Lower leg skin (tissue), 3 donors: Measurements from ENCODE around the gene KCNJ9.

Experiments
- POLR2A ChIP-seq, 2 donors: fragments of 450-650 bp; IDR thresholded peaks; one replicate each; pipeline ENCODE4 v1.6.1; 2016 to 2017; ENCODE audit warnings: antibody characterized with exemption in 2 of 2, mild to moderate bottlenecking in 1 of 2, moderate library complexity in 1 of 2
- TF ChIP-seq, protein P1 (sequence below), 3 donors: fragments of 450-650 bp; IDR thresholded peaks; one replicate each; pipeline ENCODE4 v1.5.1; 2016; ENCODE audit warnings: antibody characterized with exemption in 3 of 3, mild to moderate bottlenecking in 3 of 3, moderate library complexity in 2 of 3

DNA sequence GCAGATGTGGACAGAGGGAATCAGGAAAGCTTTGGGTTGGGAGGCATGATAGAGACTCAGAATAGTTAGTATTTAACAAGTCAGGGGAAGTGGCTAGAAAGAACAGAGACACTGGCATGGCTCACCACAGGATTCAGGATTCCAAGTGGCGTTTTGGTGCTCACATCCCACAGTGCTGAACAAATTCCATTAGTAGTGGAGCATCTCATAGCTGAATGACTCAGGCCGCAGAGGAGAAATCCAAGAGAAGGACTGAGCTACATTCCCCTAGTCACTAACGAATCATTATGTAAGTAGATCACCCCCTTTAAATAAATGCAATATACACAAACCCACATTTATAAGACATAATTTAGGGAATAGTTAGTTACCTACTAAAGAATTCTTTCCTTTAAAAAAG, 5.0 kb upstream of the KCNJ9 start:
- no peak for TF ChIP-seq POLR2A (IDR thresholded peaks at IDR 0.05)
- TF ChIP-seq, protein P1, sequence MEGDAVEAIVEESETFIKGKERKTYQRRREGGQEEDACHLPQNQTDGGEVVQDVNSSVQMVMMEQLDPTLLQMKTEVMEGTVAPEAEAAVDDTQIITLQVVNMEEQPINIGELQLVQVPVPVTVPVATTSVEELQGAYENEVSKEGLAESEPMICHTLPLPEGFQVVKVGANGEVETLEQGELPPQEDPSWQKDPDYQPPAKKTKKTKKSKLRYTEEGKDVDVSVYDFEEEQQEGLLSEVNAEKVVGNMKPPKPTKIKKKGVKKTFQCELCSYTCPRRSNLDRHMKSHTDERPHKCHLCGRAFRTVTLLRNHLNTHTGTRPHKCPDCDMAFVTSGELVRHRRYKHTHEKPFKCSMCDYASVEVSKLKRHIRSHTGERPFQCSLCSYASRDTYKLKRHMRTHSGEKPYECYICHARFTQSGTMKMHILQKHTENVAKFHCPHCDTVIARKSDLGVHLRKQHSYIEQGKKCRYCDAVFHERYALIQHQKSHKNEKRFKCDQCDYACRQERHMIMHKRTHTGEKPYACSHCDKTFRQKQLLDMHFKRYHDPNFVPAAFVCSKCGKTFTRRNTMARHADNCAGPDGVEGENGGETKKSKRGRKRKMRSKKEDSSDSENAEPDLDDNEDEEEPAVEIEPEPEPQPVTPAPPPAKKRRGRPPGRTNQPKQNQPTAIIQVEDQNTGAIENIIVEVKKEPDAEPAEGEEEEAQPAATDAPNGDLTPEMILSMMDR (IDR thresholded peaks at IDR 0.05), result no peak
